ENCODE data around the gene KRT38.

GRCh38 chr17:41468346-41468745, 27.6 kb upstream of the KRT38 start:
- TF ChIP-seq CTCF (IDR thresholded peaks at IDR 0.05; ENCODE audit: borderline replicate concordance, extremely low read depth, low read length, poor library complexity, severe bottlenecking) (no peak), EZH2 (IDR thresholded peaks at IDR 0.05; ENCODE audit: borderline replicate concordance, low read depth, low read length, severe bottlenecking) (no peak)

All from DND-41 (cell line).